Lower leg skin (tissue), 4 donors: Measurements from ENCODE around the gene RARB. TPM values are rescaled to one million over a fixed set of nuclear protein-coding genes. Genes with fewer than 3 reads are reported as not detected.

Source experiments
- DNase-seq, 2 donors: peaks; one replicate each; pipeline ENCODE4 v3.0.0-alpha.2; 2019; ENCODE audit warnings: low spot score in 2 of 2
- H3K4me3 ChIP-seq: fragments of 200-600 bp; sonication (generic); 2 replicates; pipeline ENCODE4 v1.5.1; 2017; ENCODE audit warnings: mild to moderate bottlenecking, low read depth; ENCODE audit not compliant: poor library complexity, severe bottlenecking
- POLR2A ChIP-seq, 2 donors: fragments of 450-650 bp; IDR thresholded peaks; one replicate each; pipeline ENCODE4 v1.6.1; 2016 to 2017; ENCODE audit warnings: antibody characterized with exemption in 2 of 2, mild to moderate bottlenecking in 1 of 2, moderate library complexity in 1 of 2
- WGBS, 2 donors: methylation state at CpG; one replicate each; pipeline ENCODE4 v1.1.5; 2018; 5-methylcytosine and 5-hydroxymethylcytosine counted together
- intact Hi-C: fragments of 100-400 bp; cut with DNase I; formaldehyde crosslinking; loops from one replicate; pipeline ENCODE4 v1.15.0; 2023; ENCODE audit warnings: low total_unique reads
- total RNA-seq, 4 donors: library from RNA; depleted of rRNA; stranded (reverse); fragments of >200 nt; gene quantifications; one replicate each; pipeline ENCODE4 v1.1.0, GENCODE V29; 2016
- TF ChIP-seq, protein P1 (sequence below), 3 donors: fragments of 450-650 bp; IDR thresholded peaks; one replicate each; pipeline ENCODE4 v1.5.1; 2016; ENCODE audit warnings: antibody characterized with exemption in 3 of 3, mild to moderate bottlenecking in 3 of 3, moderate library complexity in 2 of 3

The RARB gene
- total RNA-seq, 4 donors from 2014 or later = 0.34 to 6.5 (median 4.4) TPM; not detected in 1

DNA sequence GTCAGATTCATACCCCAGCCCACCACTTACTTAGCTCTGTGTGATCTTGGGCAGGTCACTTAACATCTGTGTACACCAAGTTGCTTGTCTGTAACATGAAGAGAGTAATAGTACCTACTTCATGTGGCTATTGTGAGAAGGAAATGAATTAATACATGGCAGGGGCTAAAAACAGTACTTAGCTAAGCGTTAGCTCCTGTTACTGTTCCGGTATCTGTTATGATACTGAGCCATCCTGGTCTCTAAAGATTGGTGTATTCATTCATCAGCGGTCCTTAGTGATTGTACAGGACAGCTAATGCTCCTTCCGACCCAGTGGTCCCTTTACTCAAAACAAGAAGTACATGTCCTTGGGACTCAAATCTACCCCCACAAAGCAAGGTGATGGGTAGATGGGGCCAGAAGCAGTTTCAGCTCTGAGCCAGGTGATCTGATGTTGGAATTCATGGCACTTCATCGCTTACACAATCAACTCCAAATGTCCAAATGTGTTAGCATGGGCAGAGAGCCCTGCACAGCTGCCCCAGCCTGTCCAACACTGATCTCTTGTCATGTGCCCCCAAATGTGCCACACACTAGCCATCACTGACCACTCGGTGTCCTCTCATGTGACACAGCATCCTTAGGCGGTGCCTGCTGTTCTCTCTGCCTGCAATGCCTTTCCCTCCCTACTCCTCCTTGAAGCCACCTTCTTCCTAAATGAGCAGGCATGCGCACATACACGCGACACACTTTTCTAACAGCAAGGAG lies 84.1 kb downstream of the RARB start:
- WGBS, 2 donors = 95 to 97% methylated on average over 10 of the region's 10 CpGs
- DNase-seq = no peak
- H3K4me3 ChIP-seq = no peak overlapping the region
- intact Hi-C loops = loop anchor here (10.0 kb wide), 1 partner anchor 557 kb away; no protein-coding TSS in a partner anchor
- TF ChIP-seq, protein P1, sequence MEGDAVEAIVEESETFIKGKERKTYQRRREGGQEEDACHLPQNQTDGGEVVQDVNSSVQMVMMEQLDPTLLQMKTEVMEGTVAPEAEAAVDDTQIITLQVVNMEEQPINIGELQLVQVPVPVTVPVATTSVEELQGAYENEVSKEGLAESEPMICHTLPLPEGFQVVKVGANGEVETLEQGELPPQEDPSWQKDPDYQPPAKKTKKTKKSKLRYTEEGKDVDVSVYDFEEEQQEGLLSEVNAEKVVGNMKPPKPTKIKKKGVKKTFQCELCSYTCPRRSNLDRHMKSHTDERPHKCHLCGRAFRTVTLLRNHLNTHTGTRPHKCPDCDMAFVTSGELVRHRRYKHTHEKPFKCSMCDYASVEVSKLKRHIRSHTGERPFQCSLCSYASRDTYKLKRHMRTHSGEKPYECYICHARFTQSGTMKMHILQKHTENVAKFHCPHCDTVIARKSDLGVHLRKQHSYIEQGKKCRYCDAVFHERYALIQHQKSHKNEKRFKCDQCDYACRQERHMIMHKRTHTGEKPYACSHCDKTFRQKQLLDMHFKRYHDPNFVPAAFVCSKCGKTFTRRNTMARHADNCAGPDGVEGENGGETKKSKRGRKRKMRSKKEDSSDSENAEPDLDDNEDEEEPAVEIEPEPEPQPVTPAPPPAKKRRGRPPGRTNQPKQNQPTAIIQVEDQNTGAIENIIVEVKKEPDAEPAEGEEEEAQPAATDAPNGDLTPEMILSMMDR (IDR thresholded peaks at IDR 0.05) = no peak
- TF ChIP-seq POLR2A (IDR thresholded peaks at IDR 0.05) = no peak

DNA sequence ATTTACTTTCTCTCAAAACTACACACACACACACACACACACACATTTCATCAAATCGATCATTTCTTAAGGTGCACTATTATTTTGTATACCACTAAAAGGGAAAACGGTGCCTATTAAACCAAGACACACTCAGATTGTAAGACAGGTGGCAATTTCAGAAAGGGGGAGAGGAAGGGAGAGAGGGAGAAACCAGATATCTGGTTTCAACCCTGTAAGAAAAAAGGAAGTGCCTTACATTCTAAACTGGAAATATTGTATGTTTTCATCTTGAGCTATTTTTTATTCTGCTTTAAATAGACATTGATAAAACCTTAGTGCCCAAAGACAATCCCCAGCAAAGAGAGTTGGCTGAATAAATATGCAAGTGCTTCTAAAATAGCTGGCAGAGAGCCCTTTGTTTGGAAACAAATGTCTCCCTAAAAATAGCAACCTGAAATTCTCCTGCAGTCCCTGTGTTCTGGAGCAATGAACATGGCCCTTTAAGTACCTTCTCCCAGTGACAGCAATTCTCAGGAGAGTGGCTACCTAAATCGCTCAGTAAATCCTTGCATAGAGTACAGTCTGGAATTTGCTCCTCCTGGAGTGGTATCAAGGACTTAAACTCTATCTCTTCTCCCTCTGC lies 85.7 kb downstream of the RARB start:
- H3K4me3 ChIP-seq = no peak overlapping the region
- intact Hi-C loops = loop anchor here (10.0 kb wide), 1 partner anchor 559 kb away; no protein-coding TSS in a partner anchor
- no peak for DNase-seq
- TF ChIP-seq, protein P1 (IDR thresholded peaks at IDR 0.05) = no peak
- TF ChIP-seq POLR2A (IDR thresholded peaks at IDR 0.05) = no peak
- 62 to 70% methylated on average over 3 of the region's 3 CpGs for WGBS, 2 donors

DNA sequence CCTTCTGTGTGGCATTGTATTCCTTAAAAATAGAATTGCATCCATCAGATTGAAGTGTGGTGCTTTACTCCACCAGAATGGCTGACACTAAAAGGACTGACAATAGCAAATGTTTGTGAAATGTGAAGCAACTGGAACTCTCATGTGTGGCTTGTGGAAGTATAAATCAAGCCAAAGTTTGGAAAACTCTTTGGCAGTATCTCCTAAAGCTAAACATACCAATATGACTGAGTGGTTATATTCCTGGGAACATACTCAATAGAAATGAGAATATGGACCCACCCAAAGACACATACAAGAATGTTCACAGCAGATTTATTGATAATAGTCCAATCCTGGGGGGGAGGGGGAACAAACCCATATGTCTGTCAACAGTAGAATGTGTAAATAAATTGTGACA lies 87.1 kb downstream of the RARB start:
- TF ChIP-seq POLR2A (IDR thresholded peaks at IDR 0.05) = no peak
- TF ChIP-seq, protein P1 (IDR thresholded peaks at IDR 0.05) = no peak
- H3K4me3 ChIP-seq = no peak overlapping the region
- intact Hi-C loops = loop anchor here (10.0 kb wide), 1 partner anchor 560 kb away; no protein-coding TSS in a partner anchor
- DNase-seq = no peak

DNA sequence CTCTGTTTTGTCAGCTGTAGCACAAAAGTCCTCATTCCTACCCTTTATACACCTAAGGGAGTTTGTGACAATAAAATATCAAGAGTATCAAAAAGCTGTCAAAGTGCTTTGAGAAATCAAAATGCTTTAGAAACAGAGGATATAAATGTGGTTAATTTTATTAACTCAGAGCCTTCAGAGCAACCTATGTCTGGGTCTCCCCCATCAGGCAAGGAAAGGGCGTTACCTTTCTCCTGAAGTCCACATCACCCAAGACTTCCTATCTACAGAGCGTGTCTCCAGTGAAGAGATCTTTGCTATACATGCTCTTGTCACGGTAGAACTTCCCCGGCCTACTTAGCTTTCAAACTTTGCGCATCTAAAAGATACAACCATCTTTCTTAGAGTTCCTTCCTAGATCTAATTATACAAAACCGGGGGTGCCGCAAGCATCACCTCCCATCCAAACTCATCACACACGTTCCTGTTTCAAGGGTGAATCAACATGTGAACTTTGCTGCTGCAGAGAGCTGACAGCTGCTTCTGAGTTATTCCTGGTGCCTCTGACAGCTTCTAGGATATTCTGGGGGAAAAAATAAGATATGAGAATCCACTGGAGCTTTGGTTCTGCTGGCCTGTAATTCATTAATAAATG lies 93.0 kb downstream of the RARB start:
- DNase-seq = no peak
- no peak overlapping the region for H3K4me3 ChIP-seq
- no peak for TF ChIP-seq POLR2A (IDR thresholded peaks at IDR 0.05)
- TF ChIP-seq, protein P1 (IDR thresholded peaks at IDR 0.05) = no peak
- 92 to 93% methylated on average over 8 of the region's 8 CpGs for WGBS, 2 donors
- intact Hi-C loops = no loop called here

DNA sequence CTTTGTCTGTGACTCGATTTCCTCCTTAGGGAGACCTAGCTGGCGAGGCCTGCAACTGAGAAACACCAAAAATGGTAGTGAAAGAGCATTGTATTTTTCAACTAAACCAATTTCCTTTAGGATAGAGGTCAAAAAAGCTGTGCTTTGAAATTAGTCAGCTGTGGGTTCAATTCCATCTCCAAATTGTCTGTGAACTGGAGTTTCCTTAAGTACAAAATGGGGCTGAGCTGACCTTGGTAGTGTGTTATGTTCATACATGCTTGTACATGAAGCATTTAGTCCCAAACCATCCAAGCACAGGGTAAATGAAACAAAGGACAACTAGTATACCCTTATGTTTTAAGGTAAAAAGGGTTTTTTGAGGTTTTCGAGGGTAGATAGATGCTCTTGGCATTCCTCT lies 99.3 kb downstream of the RARB start:
- 74 to 80% methylated on average over 3 of the region's 3 CpGs for WGBS, 2 donors
- intact Hi-C loops = no loop called here

More for the DNA sequence above, 99.3 kb downstream of the RARB start:
- no peak for TF ChIP-seq POLR2A (IDR thresholded peaks at IDR 0.05)
- TF ChIP-seq, protein P1 (IDR thresholded peaks at IDR 0.05) = no peak
- DNase-seq = no peak
- no peak overlapping the region for H3K4me3 ChIP-seq
